ENCODE data around the gene NSMCE1.

Gene NSMCE1

GRCh38 chr16:27259710-27260109 lies 8.9 kb downstream of the NSMCE1 start:
- H3K9me3 ChIP-seq (ENCODE audit: insufficient read depth, low read length): no peaks in the 10 kb centered on the region
- peaks cover 3% of the 10 kb centered on the region; the same call in 1 of the 2 replicates for H4K20me1 ChIP-seq (ENCODE audit: insufficient read depth, low read length)
- TF ChIP-seq EZH2phosphoT487 (IDR thresholded peaks at IDR 0.05; ENCODE audit: low read depth) (no peak), CTCF (IDR thresholded peaks at IDR 0.05; ENCODE audit: low read depth, low read length) (no peak)
- H2AFZ ChIP-seq (ENCODE audit: low read depth, low read length): no peak overlapping the region
- H3K4me1 ChIP-seq (ENCODE audit: low read length): peaks cover 7% of the 10 kb centered on the region
- no peak overlapping the region for H3K27ac ChIP-seq (ENCODE audit: low read length)
- H3K4me3 ChIP-seq (ENCODE audit: low read length): no peak overlapping the region
- H3K36me3 ChIP-seq (replicated peaks; ENCODE audit: low read depth, low read length): peaks cover 14% of the 10 kb centered on the region
- no peaks in the 10 kb centered on the region for H3K27me3 ChIP-seq (ENCODE audit: low read depth, low read length)
- no peak overlapping the region for H3K4me2 ChIP-seq (ENCODE audit: low read length)
- peaks cover 9% of the 10 kb centered on the region; the same call in 1 of the 2 replicates for H3K79me2 ChIP-seq (ENCODE audit: low read length)
- no peak overlapping the region for H3K9ac ChIP-seq (ENCODE audit: low read length)

GRCh38 chr16:27258241-27258734 lies 10.3 kb downstream of the NSMCE1 start:
- Histone ChIP-seq H3K9ac (ENCODE audit: low read length) (no peak overlapping the region), H3K79me2 (ENCODE audit: low read length) (peaks cover 15% of the 10 kb centered on the region), H3K36me3 (replicated peaks; ENCODE audit: low read depth, low read length) (peaks cover 21% of the 10 kb centered on the region), H3K27ac (ENCODE audit: low read length) (no peak overlapping the region), H3K4me2 (ENCODE audit: low read length) (no peak overlapping the region), H3K9me3 (ENCODE audit: insufficient read depth, low read length) (no peaks in the 10 kb centered on the region), H3K4me3 (ENCODE audit: low read length) (no peak overlapping the region), H2AFZ (ENCODE audit: low read depth, low read length) (no peak overlapping the region), H3K4me1 (ENCODE audit: low read length) (peaks cover 21% of the 10 kb centered on the region), H3K27me3 (ENCODE audit: low read depth, low read length) (no peaks in the 10 kb centered on the region), H4K20me1 (ENCODE audit: insufficient read depth, low read length) (peaks cover 3% of the 10 kb centered on the region; the same call in 1 of the 2 replicates)
- TF ChIP-seq CTCF (IDR thresholded peaks at IDR 0.05; ENCODE audit: low read depth, low read length) (no peak), EZH2phosphoT487 (IDR thresholded peaks at IDR 0.05; ENCODE audit: low read depth) (no peak)

- H3K4me2 ChIP-seq (ENCODE audit: low read length): no peak overlapping the region
- H3K79me2 ChIP-seq (ENCODE audit: low read length): peaks cover 16% of the 10 kb centered on the region
- H3K36me3 ChIP-seq (replicated peaks; ENCODE audit: low read depth, low read length): peaks cover 24% of the 10 kb centered on the region
- no peak overlapping the region for H3K27ac ChIP-seq (ENCODE audit: low read length)
- H3K4me1 ChIP-seq (ENCODE audit: low read length): peaks cover 22% of the 10 kb centered on the region
- no peaks in the 10 kb centered on the region for H3K27me3 ChIP-seq (ENCODE audit: low read depth, low read length)
- H2AFZ ChIP-seq (ENCODE audit: low read depth, low read length): no peak overlapping the region
- H4K20me1 ChIP-seq (ENCODE audit: insufficient read depth, low read length): peaks cover 3% of the 10 kb centered on the region; the same call in 1 of the 2 replicates
- no peak overlapping the region for H3K4me3 ChIP-seq (ENCODE audit: low read length)
- TF ChIP-seq CTCF (IDR thresholded peaks at IDR 0.05; ENCODE audit: low read depth, low read length): no peak
- no peak for TF ChIP-seq EZH2phosphoT487 (IDR thresholded peaks at IDR 0.05; ENCODE audit: low read depth)
- no peaks in the 10 kb centered on the region for H3K9me3 ChIP-seq (ENCODE audit: insufficient read depth, low read length)
- no peak overlapping the region for H3K9ac ChIP-seq (ENCODE audit: low read length)
Observed at GRCh38 chr16:27257271-27257670, 11.3 kb downstream of the NSMCE1 start.

- Histone ChIP-seq H2AFZ (ENCODE audit: low read depth, low read length) (no peak overlapping the region), H3K9ac (ENCODE audit: low read length) (no peak overlapping the region), H3K4me1 (ENCODE audit: low read length) (peaks cover 22% of the 10 kb centered on the region), H3K27me3 (ENCODE audit: low read depth, low read length) (no peaks in the 10 kb centered on the region), H3K4me2 (ENCODE audit: low read length) (no peak overlapping the region), H3K36me3 (replicated peaks; ENCODE audit: low read depth, low read length) (peaks cover 24% of the 10 kb centered on the region), H3K79me2 (ENCODE audit: low read length) (peaks cover 16% of the 10 kb centered on the region; the same call in 1 of the 2 replicates), H3K9me3 (ENCODE audit: insufficient read depth, low read length) (no peaks in the 10 kb centered on the region), H3K4me3 (ENCODE audit: low read length) (no peak overlapping the region), H3K27ac (ENCODE audit: low read length) (no peak overlapping the region), H4K20me1 (ENCODE audit: insufficient read depth, low read length) (peaks cover 3% of the 10 kb centered on the region; the same call in 1 of the 2 replicates)
- no peak for TF ChIP-seq EZH2phosphoT487 (IDR thresholded peaks at IDR 0.05; ENCODE audit: low read depth)
- no peak for TF ChIP-seq CTCF (IDR thresholded peaks at IDR 0.05; ENCODE audit: low read depth, low read length)
Observed at GRCh38 chr16:27256861-27257260, 11.7 kb downstream of the NSMCE1 start.
